PC-3 (cell line): ENCODE results near the gene IER5L. TPM values are rescaled to one million over a fixed set of nuclear protein-coding genes. Genes with fewer than 3 reads are reported as not detected.

Experiments
- ATAC-seq: fragments of 200-7000 bp; cut with Tn5 transposase; 2 replicates; pipeline ENCODE4 v1.9.1; 2020; ENCODE audit warnings: mild to moderate bottlenecking, moderate library complexity
- BruUV-seq: library from RNA; stranded (reverse); fragments of 400-500 nt; replicated peaks from 2 replicates; lab custom pipeline; 2021; lab: Mats Ljungman, UMichigan
- CTCF ChIA-PET: fragments of 300-600 bp; sonication (Branson Sonifier 250); formaldehyde crosslinking; loops from one replicate; lab custom pipeline; 2022; ENCODE audit warnings: antibody characterized with exemption; lab: Charles Lee
- POLR2A ChIA-PET: fragments of 300-600 bp; sonication (Branson Sonifier 250); formaldehyde crosslinking; loops from one replicate; lab custom pipeline; 2022; ENCODE audit warnings: antibody characterized with exemption; ENCODE audit not compliant: unreplicated experiment; lab: Charles Lee
- DNase-seq: peaks from one replicate; pipeline ENCODE4 v3.0.0-alpha.2; 2015
- H2AFZ ChIP-seq: fragments of 300-600 bp; sonication (generic); 2 replicates; pipeline ENCODE4 v1.6.0; 2016; ENCODE audit warnings: antibody characterized with exemption, low read length
- H3F3A ChIP-seq: fragments of 300-600 bp; sonication (generic); one replicate; pipeline ENCODE4 v1.6.0; 2017; ENCODE audit warnings: antibody characterized with exemption, low read length, control low read depth, mild to moderate bottlenecking; ENCODE audit not compliant: unreplicated experiment
- H3K27ac ChIP-seq: fragments of 300-600 bp; sonication (generic); 2 replicates; pipeline ENCODE4 v1.5.1; 2016; ENCODE audit warnings: mild to moderate bottlenecking, low read length
- H3K27me3 ChIP-seq: fragments of 300-600 bp; sonication (generic); 2 replicates; pipeline ENCODE4 v1.6.1; 2016; ENCODE audit warnings: low read length, mixed read lengths
- H3K36me3 ChIP-seq: fragments of 300-600 bp; sonication (generic); 2 replicates; pipeline ENCODE4 v1.6.1; 2016; ENCODE audit warnings: low read depth, mixed run types, low read length, mixed read lengths
- H3K4me1 ChIP-seq: fragments of 300-600 bp; sonication (generic); 2 replicates; pipeline ENCODE4 v1.5.1; 2016; ENCODE audit warnings: low read length; ENCODE audit not compliant: insufficient read depth
- H3K4me2 ChIP-seq: fragments of 300-600 bp; sonication (generic); 2 replicates; pipeline ENCODE4 v1.6.0; 2016; ENCODE audit warnings: low read length
- H3K4me3 ChIP-seq: fragments of 300-600 bp; sonication (generic); 2 replicates; pipeline ENCODE4 v1.5.1; 2016; ENCODE audit warnings: mild to moderate bottlenecking, low read length, mixed read lengths
- H3K79me2 ChIP-seq: fragments of 300-600 bp; sonication (generic); 2 replicates; pipeline ENCODE4 v1.6.1; 2017; ENCODE audit warnings: low read length, mixed read lengths
- H3K9ac ChIP-seq: fragments of 300-600 bp; sonication (generic); 2 replicates; pipeline ENCODE4 v1.6.0; 2016; ENCODE audit warnings: mild to moderate bottlenecking, low read length
- H3K9me2 ChIP-seq: fragments of 300-600 bp; sonication (generic); replicated peaks from 2 replicates; pipeline ENCODE4 v1.6.1; 2016; ENCODE audit warnings: mixed run types, low read length, mixed read lengths
- H3K9me3 ChIP-seq: fragments of 300-600 bp; sonication (generic); 2 replicates; pipeline ENCODE4 v1.6.1; 2016; ENCODE audit warnings: low read length, mixed read lengths
- H4K20me1 ChIP-seq: fragments of 300-600 bp; sonication (generic); 2 replicates; pipeline ENCODE4 v1.6.1; 2016; ENCODE audit warnings: low read length, mixed read lengths
- CTCF ChIP-seq: fragments of 300-600 bp; sonication (generic); conservative IDR thresholded peaks from 2 replicates; pipeline ENCODE4 v1.5.1; 2017; ENCODE audit warnings: antibody characterized with exemption, low read depth, mild to moderate bottlenecking, low read length
- EZH2 ChIP-seq: fragments of 300-600 bp; sonication (generic); IDR thresholded peaks from one replicate; pipeline ENCODE4 v1.6.1; 2017; ENCODE audit warnings: antibody characterized with exemption, mild to moderate bottlenecking, low read length; ENCODE audit not compliant: unreplicated experiment
- EZH2phosphoT487 ChIP-seq: fragments of 300-600 bp; sonication (generic); IDR thresholded peaks from 2 replicates; pipeline ENCODE4 v1.6.1; 2018; ENCODE audit warnings: mild to moderate bottlenecking, antibody characterized with exemption, low read length, borderline replicate concordance
- intact Hi-C: fragments of 100-400 bp; cut with micrococcal nuclease; formaldehyde crosslinking; loops from 2 replicates; pipeline ENCODE4 v1.9.0; 2023
- total RNA-seq: library from RNA; depleted of rRNA; stranded (reverse); fragments of >200 nt; gene quantifications from 2 replicates; pipeline ENCODE4 v1.2.3, GENCODE V29; 2014

IER5L gene
- total RNA-seq, 1 experiment from 2014 or later, result 46.1 TPM

DNA sequence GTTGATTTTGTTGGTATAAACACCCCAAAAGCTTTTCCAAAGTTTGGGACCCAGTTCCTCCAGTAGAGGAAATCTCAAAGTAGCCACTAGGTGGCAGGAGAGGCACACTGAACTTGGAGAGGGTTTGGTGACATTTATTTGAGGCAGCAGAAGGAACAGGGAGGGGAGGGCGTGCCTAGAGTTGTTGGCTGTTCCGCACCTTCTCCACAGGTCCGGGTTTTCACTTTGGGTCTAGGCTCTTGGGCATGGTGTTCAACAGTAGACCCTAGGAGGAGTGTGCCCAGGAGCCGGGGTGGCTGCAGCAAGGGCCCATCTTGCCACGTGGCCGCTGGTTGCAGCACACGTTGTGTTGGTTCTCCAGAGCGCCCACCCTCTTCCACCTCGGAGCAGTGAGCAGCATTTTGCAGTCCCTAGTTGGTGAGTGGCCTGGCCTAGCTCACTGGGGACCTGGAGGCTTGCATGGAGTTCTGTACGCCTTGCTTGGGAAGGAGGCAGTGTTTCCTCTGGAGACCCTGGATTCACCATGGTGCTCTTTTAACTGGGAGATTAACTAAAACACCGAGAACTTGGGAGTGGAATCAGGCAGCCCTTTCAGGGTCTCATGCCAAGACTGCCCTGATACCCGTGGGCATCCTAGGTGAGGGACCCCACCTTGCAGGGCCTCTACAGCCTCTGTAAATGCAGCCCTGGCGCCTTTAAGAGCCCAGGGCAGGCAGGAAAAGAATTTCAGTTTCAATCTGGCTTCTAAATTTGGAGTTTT lies 38.6 kb downstream of the IER5L start:
- peaks cover 30% of the 10 kb centered on the region for H3K4me1 ChIP-seq
- H3K9me2 ChIP-seq, result no peaks in the 10 kb centered on the region
- TSS peak; percentile 80 for BruUV-seq
- peak; percentile 88 for DNase-seq
- TF ChIP-seq EZH2phosphoT487 (no peak), CTCF (peak; percentile 87), EZH2 (no peak)
- intact Hi-C loops, result loop anchor here (2.0 to 5.0 kb wide), 2 partner anchors 35 to 473 kb away; no protein-coding TSS in a partner anchor
- ChIA-PET POLR2A (interaction anchor here (0.5 to 1.0 kb wide), 5 partner anchors 28 to 344 kb away, joined by 3 to 9 read pairs (median 5); partner anchors contain the start of gene ENDOG), CTCF (interaction anchor here (0.5 to 1.5 kb wide), 9 partner anchors 8 to 468 kb away, joined by 3 to 9 read pairs (median 3); no protein-coding TSS in a partner anchor)
- peaks cover 5% of the 10 kb centered on the region for H3F3A ChIP-seq
- ATAC-seq, result peak; percentile 60
- peaks cover 14% of the 10 kb centered on the region for H3K79me2 ChIP-seq
- peaks cover 12% of the 10 kb centered on the region; the same call in 1 of the 2 replicates for H3K36me3 ChIP-seq
- peak overlapping the region; percentile 100 for H3K27ac ChIP-seq
- H2AFZ ChIP-seq, result peak overlapping the region; percentile 56; the same call in 1 of the 2 replicates
- H3K9ac ChIP-seq, result peak overlapping the region; percentile 99
- no peaks in the 10 kb centered on the region for H4K20me1 ChIP-seq
- peak overlapping the region; percentile 59 for H3K4me3 ChIP-seq
- no peaks in the 10 kb centered on the region for H3K9me3 ChIP-seq
- no peaks in the 10 kb centered on the region for H3K27me3 ChIP-seq
- peak overlapping the region; percentile 91 for H3K4me2 ChIP-seq

- no peaks in the 10 kb centered on the region for H3K9me3 ChIP-seq
- peak overlapping the region; percentile 99; the same call in 1 of the 2 replicates for H3K9ac ChIP-seq
- H3K79me2 ChIP-seq, result peaks cover 14% of the 10 kb centered on the region
- DNase-seq (peak; percentile 12), ATAC-seq (peak; percentile 9)
- no peaks in the 10 kb centered on the region for H4K20me1 ChIP-seq
- H3K27me3 ChIP-seq, result no peaks in the 10 kb centered on the region
- TF ChIP-seq EZH2phosphoT487 (no peak), EZH2 (no peak), CTCF (no peak)
- ChIA-PET POLR2A (interaction anchor here (0.6 kb wide), 1 partner anchor 28 kb away, joined by 5 read pairs; no protein-coding TSS in a partner anchor), CTCF (interaction anchor here (0.5 to 0.7 kb wide), 3 partner anchors 30 to 345 kb away, joined by 3 read pairs; no protein-coding TSS in a partner anchor)
- H3F3A ChIP-seq, result peaks cover 5% of the 10 kb centered on the region
- peaks cover 30% of the 10 kb centered on the region for H3K4me1 ChIP-seq
- intact Hi-C loops, result loop anchor here (2.0 to 5.0 kb wide), 2 partner anchors 36 to 474 kb away; no protein-coding TSS in a partner anchor
- no peak overlapping the region for H2AFZ ChIP-seq
- peaks cover 10% of the 10 kb centered on the region; the same call in 1 of the 2 replicates for H3K36me3 ChIP-seq
- peak overlapping the region; percentile 100 for H3K27ac ChIP-seq
- H3K4me3 ChIP-seq, result no peak overlapping the region
- BruUV-seq, result no TSS peak
- no peaks in the 10 kb centered on the region for H3K9me2 ChIP-seq
- H3K4me2 ChIP-seq, result no peak overlapping the region; the same call in 1 of the 2 replicates
Observed at GRCh38 chr9:129138476-129139232, 39.4 kb downstream of the IER5L start.
